Gastrocnemius medialis (tissue), 4 donors: ENCODE measurements around the gene SRSF8.

Experiments
- POLR2A ChIP-seq, 2 donors: fragments of 450-650 bp; IDR thresholded peaks; one replicate each; pipeline ENCODE4 v1.6.1; 2017; ENCODE audit warnings: antibody characterized with exemption in 2 of 2, mild to moderate bottlenecking in 2 of 2, moderate library complexity in 2 of 2
- TF ChIP-seq, protein P1 (sequence below), 5 experiments: fragments of 450-650 bp in 3 of 5; fragments of 200-600 bp in 2 of 5; sonication (generic) in 2 of 5; IDR thresholded peaks in 4 of 5; conservative IDR thresholded peaks in 1 of 5; 1 replicate in 4 of 5; 2 replicates in 1 of 5; pipeline ENCODE4 v1.5.1; 2016 to 2019; ENCODE audit warnings: antibody characterized with exemption in 5 of 5, mild to moderate bottlenecking in 3 of 5, moderate library complexity in 3 of 5

DNA sequence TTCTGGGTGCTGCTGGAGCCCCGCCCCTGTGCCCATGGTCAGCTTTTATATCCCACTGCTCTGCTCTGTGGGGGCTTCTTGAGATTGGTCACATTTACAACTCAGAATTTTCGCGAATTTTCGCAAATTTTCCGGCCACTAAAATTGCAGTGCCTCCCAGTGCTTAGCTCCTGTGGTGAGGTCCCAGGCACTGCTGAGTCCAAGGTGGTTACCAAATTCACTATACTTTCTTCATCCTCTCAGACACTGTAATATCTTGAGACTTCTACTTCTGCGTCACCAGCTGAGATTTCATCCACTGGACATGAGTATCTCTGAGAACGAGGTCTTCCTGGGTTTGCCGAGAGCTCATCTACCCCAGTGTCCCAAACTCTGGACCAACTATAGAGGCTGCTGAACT lies 8.8 kb upstream of the SRSF8 start:
- TF ChIP-seq, protein P1, sequence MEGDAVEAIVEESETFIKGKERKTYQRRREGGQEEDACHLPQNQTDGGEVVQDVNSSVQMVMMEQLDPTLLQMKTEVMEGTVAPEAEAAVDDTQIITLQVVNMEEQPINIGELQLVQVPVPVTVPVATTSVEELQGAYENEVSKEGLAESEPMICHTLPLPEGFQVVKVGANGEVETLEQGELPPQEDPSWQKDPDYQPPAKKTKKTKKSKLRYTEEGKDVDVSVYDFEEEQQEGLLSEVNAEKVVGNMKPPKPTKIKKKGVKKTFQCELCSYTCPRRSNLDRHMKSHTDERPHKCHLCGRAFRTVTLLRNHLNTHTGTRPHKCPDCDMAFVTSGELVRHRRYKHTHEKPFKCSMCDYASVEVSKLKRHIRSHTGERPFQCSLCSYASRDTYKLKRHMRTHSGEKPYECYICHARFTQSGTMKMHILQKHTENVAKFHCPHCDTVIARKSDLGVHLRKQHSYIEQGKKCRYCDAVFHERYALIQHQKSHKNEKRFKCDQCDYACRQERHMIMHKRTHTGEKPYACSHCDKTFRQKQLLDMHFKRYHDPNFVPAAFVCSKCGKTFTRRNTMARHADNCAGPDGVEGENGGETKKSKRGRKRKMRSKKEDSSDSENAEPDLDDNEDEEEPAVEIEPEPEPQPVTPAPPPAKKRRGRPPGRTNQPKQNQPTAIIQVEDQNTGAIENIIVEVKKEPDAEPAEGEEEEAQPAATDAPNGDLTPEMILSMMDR (IDR thresholded peaks at IDR 0.05 in 4 of 5, conservative IDR thresholded peaks at IDR 0.05 in 1 of 5) = no peak
- no peak for TF ChIP-seq POLR2A (IDR thresholded peaks at IDR 0.05)
